VCaP (cell line): ENCODE data around the gene MYLK.

Experiments
- H3K27ac ChIP-seq: fragments of 450-650 bp; 2 replicates; pipeline ENCODE4 v1.5.1; 2017
- TF ChIP-seq, protein P1 (sequence below): fragments of 450-650 bp; conservative IDR thresholded peaks from 2 replicates; pipeline ENCODE4 v1.5.1; 2017; ENCODE audit warnings: mild to moderate bottlenecking, moderate library complexity

The MYLK gene

DNA sequence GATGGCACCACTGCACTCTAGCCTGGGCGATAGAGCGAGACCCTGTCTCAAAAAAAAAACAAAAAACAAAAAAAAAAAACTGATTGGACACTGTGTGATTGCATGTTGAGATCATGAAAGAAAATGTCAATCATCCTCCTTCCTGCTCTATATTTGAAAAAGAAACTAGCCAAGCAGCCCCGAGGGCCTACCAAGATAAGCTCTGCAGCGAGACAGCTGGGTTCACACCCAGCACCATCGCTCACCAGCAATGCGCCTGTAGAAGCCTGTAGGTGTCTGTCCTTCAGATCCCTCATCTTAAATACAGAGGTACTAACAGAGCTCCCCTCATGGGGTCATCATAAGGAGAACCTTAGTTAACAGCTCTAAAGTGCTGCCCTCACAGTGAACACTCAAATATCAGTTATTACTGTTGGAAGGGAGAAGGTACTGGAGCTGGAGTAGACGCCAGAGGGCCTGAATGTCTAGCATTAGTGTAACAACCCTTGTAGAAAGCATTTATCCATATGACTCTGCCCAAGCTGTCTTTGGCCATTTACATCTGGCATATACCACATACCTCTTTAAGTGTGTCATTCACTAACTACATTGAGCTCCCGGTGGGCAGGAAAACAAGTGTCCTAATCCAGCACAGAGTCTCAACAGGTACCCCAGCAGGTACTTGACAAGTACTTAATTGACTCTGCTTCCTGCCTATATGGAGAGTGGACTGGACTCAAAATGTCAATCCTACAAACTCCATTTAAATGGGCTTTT lies 22.9 kb downstream of the MYLK start:
- TF ChIP-seq, protein P1, sequence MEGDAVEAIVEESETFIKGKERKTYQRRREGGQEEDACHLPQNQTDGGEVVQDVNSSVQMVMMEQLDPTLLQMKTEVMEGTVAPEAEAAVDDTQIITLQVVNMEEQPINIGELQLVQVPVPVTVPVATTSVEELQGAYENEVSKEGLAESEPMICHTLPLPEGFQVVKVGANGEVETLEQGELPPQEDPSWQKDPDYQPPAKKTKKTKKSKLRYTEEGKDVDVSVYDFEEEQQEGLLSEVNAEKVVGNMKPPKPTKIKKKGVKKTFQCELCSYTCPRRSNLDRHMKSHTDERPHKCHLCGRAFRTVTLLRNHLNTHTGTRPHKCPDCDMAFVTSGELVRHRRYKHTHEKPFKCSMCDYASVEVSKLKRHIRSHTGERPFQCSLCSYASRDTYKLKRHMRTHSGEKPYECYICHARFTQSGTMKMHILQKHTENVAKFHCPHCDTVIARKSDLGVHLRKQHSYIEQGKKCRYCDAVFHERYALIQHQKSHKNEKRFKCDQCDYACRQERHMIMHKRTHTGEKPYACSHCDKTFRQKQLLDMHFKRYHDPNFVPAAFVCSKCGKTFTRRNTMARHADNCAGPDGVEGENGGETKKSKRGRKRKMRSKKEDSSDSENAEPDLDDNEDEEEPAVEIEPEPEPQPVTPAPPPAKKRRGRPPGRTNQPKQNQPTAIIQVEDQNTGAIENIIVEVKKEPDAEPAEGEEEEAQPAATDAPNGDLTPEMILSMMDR: no peak
- no peak overlapping the region for H3K27ac ChIP-seq

DNA sequence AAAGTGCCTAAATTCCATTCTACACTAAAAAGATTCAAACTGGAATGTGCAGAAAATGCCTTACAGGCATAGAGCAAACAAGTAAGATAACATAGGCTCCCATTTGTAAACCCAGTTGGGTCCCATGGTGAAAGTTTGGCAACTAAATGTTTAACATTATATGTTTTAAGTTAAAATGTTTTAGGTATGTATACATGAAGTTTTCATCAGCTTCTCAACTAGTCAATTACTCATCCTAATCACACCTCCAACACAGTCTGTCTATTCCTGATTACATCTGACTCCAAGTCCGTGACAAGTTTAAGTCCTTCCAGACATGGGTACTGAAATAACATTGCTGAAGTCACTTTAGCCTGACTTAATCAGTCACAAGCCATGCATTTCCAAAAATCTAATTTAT lies 25.0 kb downstream of the MYLK start:
- no peak overlapping the region for H3K27ac ChIP-seq
- TF ChIP-seq, protein P1: no peak

DNA sequence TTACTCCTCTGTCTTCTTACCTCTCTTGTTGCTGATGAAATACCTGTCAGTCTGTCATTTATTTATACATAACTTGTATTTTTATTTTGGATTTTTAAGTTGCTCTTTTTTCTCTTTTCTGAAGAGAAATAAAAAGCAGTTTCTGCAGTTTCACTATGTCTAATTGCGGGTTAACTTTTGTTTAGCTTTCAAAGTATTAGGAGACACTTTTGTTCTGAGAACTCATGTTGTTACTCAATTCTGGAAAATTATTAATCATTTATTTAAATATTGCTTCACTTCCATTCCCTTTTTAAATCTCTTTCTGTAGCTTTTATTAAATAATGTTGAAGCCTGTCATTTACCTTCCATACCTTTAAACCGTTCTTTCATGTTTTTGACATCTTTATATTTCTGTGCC lies 29.2 kb downstream of the MYLK start:
- TF ChIP-seq, protein P1: no peak

DNA sequence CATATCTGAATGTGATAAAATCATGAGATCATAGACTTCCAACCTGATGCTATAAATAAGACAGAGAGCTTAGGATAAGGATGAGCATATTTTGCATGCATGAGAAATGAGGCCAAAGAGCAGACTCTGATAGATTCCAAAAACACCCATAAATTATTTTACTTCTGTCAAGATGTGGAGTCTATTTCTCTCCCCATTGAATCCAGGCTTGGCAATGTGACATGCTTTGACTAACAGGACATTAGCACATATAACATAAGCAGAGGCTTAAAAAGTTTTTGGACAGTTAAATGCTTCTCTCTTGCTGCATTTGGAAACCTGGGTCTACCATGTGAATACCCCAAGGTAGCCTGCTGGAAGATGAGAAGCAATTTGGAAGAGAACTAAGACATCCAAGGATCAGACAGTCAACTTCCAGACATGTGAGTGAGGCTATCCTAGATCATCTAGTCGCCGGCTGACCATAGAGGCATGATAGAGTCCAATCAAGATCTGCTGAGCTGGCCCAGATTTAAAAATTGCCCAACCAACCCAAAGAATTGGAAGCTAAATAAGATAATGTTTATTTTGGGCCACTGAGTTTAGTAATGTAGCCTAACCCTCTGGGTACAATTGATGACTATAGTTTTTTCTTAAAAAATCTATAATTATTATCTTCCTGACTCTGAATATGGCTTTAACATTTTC lies 30.3 kb downstream of the MYLK start:
- no peak overlapping the region for H3K27ac ChIP-seq
- TF ChIP-seq, protein P1: no peak

More for the DNA sequence above, 29.2 kb downstream of the MYLK start:
- H3K27ac ChIP-seq: no peak overlapping the region

DNA sequence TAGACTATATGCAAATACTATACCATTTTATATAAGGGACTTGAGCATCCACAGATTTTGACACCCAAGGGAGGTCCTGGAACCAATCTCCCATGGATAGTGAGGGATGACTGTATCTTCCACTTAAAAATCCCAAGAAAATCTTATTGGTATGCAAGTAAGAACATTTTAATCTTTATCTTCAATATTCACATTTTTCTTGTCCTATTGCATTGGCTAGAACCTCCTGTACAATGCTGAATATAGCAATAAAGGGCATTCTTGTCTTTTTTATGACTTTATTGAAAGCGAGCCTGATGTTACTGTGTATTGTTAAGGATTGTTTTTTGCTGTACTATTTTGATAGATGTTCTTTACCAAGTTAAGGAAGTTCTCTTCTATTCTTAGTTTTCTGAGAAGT lies 36.9 kb downstream of the MYLK start:
- no peak overlapping the region for H3K27ac ChIP-seq
- TF ChIP-seq, protein P1: no peak

DNA sequence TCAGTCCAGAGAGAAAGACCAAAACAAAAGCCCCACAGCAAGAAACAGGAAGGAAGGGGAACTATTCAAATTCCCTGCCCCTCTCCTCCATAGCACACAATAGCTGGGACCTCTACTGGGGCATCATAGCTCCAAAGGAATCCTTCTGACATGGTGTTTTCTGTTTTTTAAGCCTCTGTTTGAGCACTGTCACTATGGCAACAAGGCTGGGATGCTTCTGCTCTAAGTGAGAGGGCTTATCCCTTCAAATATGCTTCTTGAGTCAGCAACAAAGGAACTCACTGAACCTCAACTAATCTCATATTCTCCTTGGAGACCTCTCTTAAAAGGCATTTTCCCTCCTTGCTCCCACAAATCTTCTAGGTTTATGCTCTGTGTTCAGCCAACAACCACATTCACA lies 40.5 kb downstream of the MYLK start:
- TF ChIP-seq, protein P1: no peak
- H3K27ac ChIP-seq: no peak overlapping the region

DNA sequence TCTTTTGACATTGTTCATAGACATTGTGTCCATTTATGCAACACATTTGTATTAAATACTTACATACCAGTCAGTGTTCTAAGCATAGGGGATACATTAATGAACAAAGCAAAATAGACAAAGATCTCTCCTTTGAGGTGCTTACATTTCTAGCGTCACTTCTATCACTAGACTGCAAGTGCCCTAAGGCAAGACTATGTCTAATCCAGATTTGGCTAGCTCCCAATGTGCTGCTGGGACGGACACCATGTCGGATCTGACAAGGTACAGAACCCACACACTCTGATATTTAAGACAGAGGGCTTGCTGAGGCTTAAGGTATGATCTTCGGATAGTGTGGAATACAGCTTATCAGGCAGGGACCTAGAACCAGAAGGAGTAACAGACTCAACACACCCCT lies 41.4 kb downstream of the MYLK start:
- TF ChIP-seq, protein P1: no peak
- no peak overlapping the region for H3K27ac ChIP-seq
